Raji (cell line): ENCODE results near the gene LARGE1.

Source experiments
- POLR2A ChIP-seq: IDR thresholded peaks from 2 replicates; pipeline ENCODE4 v1.6.1; 2011; ENCODE audit warnings: low read depth, low read length, control low read depth; ENCODE audit not compliant: insufficient read depth

Gene LARGE1

DNA sequence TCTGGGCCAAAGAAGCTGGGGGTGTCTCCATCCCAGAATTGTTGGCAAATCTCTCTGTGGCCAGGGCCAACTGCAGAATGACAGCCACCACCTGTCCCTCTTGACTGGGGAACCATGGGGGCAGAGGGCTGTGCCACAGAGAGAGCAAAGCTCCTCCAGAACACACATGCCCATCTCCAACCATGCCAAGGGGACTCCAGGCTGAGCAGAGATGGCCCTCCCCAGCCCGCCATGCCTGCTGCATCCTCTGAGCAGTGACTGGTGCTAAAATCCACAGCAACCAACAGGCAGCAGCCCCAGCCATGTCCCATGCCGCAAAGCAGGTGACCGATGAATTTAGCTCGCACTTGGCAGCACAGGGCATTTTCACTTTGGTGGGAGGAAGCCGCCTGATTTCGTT, 45.0 kb downstream of the LARGE1 start:
- no peak for TF ChIP-seq POLR2A

DNA sequence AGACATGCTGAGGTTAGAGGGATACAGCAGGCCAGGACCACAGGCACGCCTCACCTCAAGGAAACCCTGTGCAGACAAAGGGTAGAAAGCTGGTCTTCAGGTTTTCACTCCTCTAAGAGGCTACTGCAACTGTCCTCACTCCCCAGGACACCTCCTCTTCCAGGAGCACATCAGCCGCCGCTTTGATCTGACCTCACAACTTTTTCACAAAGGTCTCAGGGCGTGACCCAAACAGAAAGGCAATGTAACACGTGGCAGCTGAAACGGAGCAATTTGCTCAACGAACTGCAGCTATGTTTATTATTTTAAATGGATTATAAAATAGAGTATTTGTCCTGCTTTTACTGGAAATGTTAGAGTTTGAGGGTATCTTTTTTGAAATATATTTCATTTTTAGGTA, 46.1 kb downstream of the LARGE1 start:
- no peak for TF ChIP-seq POLR2A

DNA sequence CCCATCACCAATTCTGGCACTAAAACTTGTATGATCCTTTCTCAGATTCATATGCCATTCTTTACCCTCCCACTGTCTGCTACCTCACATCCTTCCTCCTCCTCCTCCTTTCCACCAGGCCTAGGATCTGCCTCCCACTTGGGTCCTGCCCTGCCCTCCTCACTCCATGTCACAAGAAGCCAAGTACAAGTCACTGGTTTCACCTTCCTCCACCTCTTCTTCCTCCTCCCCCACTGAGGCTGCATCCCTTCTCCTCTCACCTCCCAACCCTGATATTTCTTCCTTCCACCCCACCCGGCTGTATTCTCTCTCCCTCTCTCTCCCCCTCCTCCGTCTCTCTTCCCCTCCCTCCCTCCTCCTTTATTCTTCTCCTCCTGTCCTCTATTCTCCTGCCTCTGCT, 46.6 kb downstream of the LARGE1 start:
- no peak for TF ChIP-seq POLR2A

DNA sequence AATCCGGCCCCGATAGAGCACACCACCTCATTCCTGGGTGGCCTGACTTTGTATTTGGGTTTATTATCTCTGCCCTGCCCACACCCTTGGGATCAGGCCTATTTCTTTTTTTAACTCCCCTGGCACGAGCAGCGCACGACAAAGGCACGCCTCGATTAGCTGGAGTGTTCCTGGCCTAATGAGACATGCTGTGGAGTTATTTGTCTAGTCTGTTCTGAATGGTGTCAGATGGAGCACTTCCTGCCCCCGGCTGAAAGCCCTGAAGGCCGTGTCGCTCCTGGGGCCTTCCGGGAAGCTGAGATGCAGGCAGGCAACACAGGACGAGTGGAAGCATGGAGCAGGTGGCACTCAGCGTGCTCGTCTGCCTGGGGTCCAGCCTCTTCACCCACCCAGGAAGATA, 47.1 kb downstream of the LARGE1 start:
- no peak for TF ChIP-seq POLR2A

DNA sequence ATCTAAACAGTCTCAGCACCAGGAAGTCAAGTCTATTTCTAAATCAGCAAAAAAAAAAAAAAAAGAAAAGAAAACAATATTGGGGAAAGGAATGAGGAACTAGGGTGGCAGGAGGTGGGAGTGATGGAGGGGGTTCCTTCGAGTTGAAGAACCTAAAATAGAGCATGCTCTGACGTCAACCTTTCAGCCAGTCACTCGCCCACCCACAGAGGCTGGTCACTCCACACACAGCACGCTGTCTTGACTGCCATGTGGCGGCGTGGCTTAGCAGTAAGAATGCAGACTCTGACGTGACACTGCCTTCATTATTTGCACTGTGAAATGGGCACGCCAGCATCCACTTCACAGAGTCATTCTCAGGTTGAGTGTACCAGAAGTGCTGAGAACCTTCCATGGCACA, 48.3 kb downstream of the LARGE1 start:
- TF ChIP-seq POLR2A, result no peak

DNA sequence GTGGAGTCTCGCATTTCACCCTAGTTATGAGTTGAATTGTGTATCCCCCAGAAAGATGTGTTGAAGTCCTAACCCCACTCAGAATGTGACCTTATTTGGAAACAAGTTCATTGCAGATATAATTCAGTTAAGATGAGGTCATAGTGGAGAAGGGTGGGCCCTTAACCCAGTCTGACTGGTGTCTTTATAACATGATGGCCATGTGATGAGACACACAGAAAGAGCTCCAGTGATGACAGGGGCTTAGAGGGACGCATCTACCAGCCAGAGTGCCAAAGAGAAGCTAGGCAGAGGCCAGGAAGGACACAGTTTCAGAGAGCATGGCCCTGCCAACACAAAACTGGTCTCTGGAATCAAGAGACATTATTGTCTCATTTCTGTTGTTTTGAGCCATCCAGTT, 50.3 kb downstream of the LARGE1 start:
- no peak for TF ChIP-seq POLR2A

DNA sequence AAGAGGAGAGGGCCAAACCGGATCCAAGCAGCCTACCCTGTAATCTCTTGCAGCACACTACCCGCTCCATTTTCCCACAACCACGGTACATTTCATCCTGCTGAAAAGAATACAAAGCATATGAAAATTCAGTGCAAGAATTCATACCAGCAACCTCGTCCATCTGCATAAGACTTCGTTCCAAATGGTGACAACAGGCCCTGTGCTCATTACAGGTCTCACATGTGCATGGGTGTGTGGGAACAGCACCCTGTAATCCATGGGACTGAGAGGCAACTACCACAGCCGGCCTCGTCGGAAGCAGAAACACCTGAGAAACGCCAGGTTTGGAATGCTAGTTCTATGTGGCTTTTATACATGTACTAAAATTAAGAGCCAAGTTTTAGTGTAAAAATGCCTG, 52.3 kb downstream of the LARGE1 start:
- no peak for TF ChIP-seq POLR2A

DNA sequence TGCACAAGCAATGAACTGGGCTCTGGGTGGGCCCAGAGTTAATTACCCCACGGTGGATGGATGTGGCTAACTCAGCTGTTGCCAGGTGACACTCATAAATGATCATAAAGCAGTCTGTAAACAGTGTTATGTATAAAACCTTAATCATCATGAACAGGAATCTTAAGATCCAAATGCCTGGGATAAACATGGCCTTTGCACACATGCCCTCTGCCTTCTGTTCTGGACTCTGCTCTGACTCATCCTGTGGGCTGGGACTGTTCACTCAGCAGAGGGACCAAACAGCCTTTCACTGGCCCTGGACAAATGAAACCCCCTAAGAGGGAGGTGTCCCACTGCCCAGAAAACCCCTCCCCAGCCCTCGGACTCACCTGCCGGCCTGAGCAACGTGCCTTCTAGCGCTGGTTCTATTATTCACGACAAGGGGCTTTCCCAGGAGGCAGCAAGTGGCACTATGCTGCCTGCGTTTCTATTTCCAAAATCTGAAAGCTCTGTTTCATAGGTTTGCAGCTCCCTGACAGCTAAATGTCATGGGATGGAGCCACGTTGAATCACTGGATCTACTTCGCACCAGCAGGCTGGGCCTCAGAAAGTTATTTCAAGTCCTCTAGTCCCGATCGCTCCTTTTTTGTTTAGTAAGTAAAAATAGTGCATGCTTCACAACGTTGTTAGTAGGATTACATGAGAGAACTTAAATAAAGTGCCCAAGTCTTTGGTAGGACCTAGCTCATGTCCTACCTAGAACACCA, 53.0 kb downstream of the LARGE1 start:
- no peak for TF ChIP-seq POLR2A

DNA sequence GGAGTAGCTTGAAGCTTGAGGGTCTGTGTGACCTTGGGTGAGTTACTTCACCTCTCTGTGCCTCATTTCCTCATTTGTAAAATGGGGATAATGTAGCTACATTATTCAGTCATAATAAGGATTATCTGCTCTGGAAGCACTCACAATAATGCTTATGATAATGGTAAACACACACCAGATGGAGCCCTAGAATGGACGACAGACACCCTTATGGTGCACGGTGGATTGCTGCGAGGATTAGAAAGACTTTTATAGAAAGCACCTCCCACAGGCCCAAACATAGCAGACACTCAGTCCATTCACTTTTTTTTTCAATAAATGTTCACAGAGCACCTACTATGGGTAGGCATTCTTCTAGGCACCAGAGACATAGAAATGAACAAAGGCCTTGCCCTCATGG, 53.8 kb downstream of the LARGE1 start:
- no peak for TF ChIP-seq POLR2A

DNA sequence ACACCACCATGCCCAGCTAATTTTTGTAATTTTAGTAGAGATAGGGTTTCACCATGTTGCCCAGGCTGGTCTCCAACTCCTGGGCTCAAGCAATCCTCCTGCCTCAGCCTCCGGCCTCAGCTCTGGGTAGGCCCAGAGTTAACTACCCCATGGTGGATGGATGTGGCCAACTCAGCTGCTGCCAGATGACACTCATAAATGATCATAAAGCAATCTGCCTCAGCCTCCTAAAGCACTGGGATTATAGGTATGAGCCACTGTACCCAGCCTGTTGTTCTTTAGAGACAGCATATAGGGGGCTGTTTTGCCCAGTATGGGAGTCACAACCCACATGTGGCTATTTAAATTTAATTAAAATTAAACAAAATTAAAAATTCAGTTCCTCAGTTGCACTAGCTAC, 54.3 kb downstream of the LARGE1 start:
- TF ChIP-seq POLR2A, result no peak

DNA sequence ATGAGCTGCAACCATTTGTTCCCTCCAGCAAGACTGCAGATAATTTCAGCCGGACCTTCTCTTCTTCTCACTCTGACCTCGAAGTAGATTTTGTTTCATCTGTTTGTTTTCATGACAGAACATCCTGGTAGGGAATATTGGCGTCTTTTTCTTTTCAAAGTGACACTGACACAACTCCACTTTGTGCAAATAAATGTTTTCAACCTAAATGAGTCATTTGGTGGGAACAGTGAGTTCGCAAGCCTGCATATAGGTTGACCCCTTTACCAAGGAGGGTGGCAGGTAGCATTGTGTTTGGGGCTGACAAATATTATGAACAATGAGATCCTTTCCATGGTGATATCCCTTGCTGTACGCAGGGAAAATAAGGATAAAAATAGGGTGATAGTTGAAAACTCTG, 55.0 kb downstream of the LARGE1 start:
- no peak for TF ChIP-seq POLR2A

DNA sequence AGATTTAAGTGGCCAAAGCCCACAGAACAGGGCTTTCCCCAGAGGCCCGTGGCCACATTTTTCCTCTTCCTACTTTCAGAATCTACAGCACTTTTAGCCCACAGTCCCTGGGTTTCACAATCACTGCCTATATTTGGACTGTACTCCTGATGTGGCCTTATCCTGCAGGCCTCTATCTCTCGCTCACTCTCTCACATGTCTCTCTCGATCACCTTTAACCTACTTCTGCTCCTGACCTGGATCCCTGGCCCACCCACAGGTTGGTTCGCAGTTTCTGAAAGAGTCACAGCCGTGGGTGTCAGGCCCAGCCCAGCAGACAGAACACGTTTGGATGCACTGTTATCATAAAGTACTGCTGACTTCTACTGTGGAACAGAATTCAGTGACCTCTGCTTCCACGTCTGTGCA, 55.5 kb downstream of the LARGE1 start:
- TF ChIP-seq POLR2A, result no peak

DNA sequence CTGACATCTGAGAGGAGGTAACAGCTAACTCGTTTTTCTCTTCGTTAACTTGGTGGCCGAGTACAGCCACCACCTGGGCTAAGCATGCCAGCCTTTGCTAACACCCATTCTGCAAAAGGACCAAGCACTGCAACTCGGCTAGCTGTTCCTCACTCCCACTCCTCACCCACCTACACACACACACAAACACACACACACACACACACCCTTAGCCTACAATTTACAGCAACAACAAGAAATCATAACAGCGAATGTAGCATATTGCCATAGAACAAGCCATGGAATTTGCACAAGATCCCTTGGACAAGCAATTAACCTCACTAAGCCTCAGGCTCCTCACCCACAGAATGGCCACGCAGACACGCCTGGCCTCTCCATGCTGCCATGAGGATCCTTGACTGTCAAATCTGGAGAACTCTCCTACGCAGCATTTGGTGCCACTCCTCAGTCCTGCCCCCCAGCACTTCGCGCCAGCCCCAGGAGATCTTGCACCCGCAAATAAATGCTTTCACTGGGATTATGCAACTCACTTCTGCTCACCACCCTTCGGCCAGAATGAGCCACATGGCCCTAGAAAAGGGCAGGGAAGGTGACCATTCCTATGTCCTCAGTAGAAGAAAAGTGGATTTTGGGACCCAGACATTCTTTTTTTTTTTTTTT, 58.9 kb downstream of the LARGE1 start:
- no peak for TF ChIP-seq POLR2A

DNA sequence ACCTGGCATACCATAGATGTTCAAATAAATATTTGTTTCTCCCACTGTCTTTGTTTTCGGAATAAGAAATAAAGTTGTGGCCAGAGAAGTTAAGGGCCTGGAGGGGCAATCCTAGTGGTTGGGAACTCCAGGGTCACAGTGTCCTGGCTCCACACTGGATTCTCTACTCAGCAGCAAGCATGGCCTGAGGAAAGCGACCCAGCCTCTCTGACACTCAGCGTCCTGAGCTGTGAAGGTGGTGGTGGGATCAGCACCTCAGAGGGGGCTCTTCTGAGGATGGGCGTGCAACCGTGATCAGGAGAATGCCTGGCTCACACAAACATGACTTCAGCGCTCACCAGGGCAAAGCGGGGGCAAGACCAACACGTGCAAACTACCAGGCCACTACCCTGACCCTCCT, 59.9 kb downstream of the LARGE1 start:
- TF ChIP-seq POLR2A, result no peak

DNA sequence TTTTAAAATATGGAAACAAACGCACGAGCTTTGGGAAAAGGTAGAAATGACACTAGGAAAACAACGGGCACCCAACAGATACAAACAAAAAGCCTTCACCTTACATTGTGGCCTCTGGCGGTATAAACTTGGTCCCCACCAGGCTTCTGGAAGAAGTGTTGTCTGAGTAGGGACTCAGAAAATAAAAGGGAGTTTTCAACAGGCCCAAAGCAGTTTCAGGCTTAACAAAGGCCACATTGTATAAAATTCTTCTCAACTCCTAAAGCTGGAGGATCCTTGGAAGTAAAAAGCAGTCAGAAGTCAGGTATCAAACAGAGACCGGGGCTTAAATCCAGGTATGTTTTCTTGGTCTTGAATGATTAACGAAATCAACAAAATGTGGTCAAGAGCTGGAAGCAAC, 61.0 kb downstream of the LARGE1 start:
- TF ChIP-seq POLR2A, result no peak

DNA sequence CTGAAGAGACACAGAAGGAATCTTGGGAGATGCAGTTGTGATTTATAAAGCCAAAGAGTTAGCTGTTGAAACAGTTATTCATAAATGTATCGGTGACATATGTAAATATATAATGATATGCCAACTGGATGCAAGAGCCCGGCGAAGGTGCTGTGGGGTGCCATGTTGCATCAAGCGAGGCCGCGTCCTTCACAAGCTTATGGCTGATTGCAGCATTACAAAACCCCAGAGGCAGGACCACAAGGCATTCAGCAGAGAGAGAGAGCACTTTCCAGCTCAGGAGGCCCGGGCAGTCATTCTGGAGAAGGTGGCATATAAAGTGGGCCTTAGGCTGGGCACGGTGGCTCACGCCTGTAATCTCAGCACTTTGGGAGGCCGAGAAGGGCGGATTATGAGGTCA, 65.6 kb downstream of the LARGE1 start:
- no peak for TF ChIP-seq POLR2A
